ENCODE measurements around the gene MAGI2. TPM values are rescaled to one million over a fixed set of nuclear protein-coding genes. Genes with fewer than 3 reads are reported as not detected.

MAGI2 gene
- total RNA-seq, 2 donors from 2014 or later: 10.3 to 19.2 TPM

GRCh38 chr7:78417180-78417853 is 1036.2 kb downstream of the MAGI2 start:
- Histone ChIP-seq H3K27ac (ENCODE audit: low read depth, low read length) (no peak overlapping the region), H3K36me3 (ENCODE audit: control insufficient read depth, insufficient read depth, low read length) (no peaks in the 10 kb centered on the region), H3K4me1 (ENCODE audit: control insufficient read depth, insufficient read depth, low read length) (no peaks in the 10 kb centered on the region), H3K27me3 (ENCODE audit: control insufficient read depth, insufficient read depth, low read length, poor library complexity, severe bottlenecking) (no peaks in the 10 kb centered on the region), H3K4me3 (ENCODE audit: low read length) (no peak overlapping the region), H3K9ac (ENCODE audit: extremely low read depth, low read length, poor library complexity, severe bottlenecking) (no peak overlapping the region), H3K9me3 (ENCODE audit: control insufficient read depth, low read length) (peaks cover 17% of the 10 kb centered on the region)
- Mint-ChIP-seq H3K27ac (no peak overlapping the region), H3K36me3 (ENCODE audit: low read depth) (peaks cover 3% of the 10 kb centered on the region), H3K4me3 (no peak overlapping the region), H3K9me3 (peaks cover 8% of the 10 kb centered on the region), H3K4me1 (no peaks in the 10 kb centered on the region), H3K27me3 (ENCODE audit: insufficient read depth) (no peaks in the 10 kb centered on the region)
- DNase-seq: no peak
- no peak for TF ChIP-seq CTCF (conservative IDR thresholded peaks at IDR 0.05)
- 88 to 93% methylated on average over 3 to 4 of the region's 4 CpGs for WGBS, 2 experiments (ENCODE audit: insufficient coverage in 1 of 2, insufficient read length in 1 of 2)

DNA sequence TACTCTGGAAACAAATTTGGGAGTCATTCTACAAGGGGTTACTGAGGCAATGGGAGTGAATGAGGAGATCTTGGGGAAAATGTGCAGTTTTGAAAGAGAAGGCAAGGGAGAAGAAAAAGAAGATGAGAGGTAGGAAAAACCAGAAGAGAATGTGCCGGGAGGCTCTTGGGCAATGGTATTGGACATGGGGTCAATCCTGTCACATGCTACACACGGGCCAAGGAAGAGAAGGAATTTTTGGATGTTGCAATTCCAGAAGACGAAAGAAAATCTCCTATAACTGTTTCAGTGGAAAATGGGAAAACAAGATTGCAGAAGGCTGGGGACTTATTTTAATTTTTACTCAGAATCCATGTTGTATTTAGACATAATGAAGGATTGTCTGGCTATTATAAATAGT is 1039.9 kb downstream of the MAGI2 start:
- Histone ChIP-seq H3K27ac (ENCODE audit: low read depth, low read length) (no peak overlapping the region), H3K9ac (ENCODE audit: extremely low read depth, low read length, poor library complexity, severe bottlenecking) (no peak overlapping the region), H3K36me3 (ENCODE audit: control insufficient read depth, insufficient read depth, low read length) (no peaks in the 10 kb centered on the region), H3K4me1 (ENCODE audit: control insufficient read depth, insufficient read depth, low read length) (no peaks in the 10 kb centered on the region), H3K9me3 (ENCODE audit: control insufficient read depth, low read length) (peaks cover 12% of the 10 kb centered on the region), H3K4me3 (ENCODE audit: low read length) (no peak overlapping the region), H3K27me3 (ENCODE audit: control insufficient read depth, insufficient read depth, low read length, poor library complexity, severe bottlenecking) (no peaks in the 10 kb centered on the region)
- H3K27me3 Mint-ChIP-seq (ENCODE audit: insufficient read depth): no peaks in the 10 kb centered on the region
- TF ChIP-seq CTCF (conservative IDR thresholded peaks at IDR 0.05): no peak
- H3K27ac Mint-ChIP-seq: no peak overlapping the region
- H3K4me3 Mint-ChIP-seq: no peak overlapping the region
- peaks cover 3% of the 10 kb centered on the region for H3K36me3 Mint-ChIP-seq (ENCODE audit: low read depth)
- H3K4me1 Mint-ChIP-seq: no peaks in the 10 kb centered on the region
- WGBS, 2 experiments (ENCODE audit: insufficient coverage in 1 of 2, insufficient read length in 1 of 2): 89 to 97% methylated on average over 3 of the region's 3 CpGs
- DNase-seq: no peak
- peaks cover 8% of the 10 kb centered on the region for H3K9me3 Mint-ChIP-seq

- H3K27ac ChIP-seq (ENCODE audit: low read depth, low read length): no peak overlapping the region
- no peak overlapping the region for H3K9ac ChIP-seq (ENCODE audit: extremely low read depth, low read length, poor library complexity, severe bottlenecking)
- no peaks in the 10 kb centered on the region for H3K4me1 Mint-ChIP-seq
- H3K36me3 ChIP-seq (ENCODE audit: control insufficient read depth, insufficient read depth, low read length): no peaks in the 10 kb centered on the region
- DNase-seq: no peak
- H3K27ac Mint-ChIP-seq: no peak overlapping the region
- peaks cover 3% of the 10 kb centered on the region for H3K36me3 Mint-ChIP-seq (ENCODE audit: low read depth)
- no peaks in the 10 kb centered on the region for H3K27me3 Mint-ChIP-seq (ENCODE audit: insufficient read depth)
- 93 to 95% methylated on average over 2 to 3 of the region's 3 CpGs for whole genome bisulfite sequencing, 2 experiments (ENCODE audit: insufficient coverage in 1 of 2, insufficient read length in 1 of 2)
- no peak overlapping the region for H3K4me3 ChIP-seq (ENCODE audit: low read length)
- peaks cover 12% of the 10 kb centered on the region for H3K9me3 ChIP-seq (ENCODE audit: control insufficient read depth, low read length)
- no peaks in the 10 kb centered on the region for H3K4me1 ChIP-seq (ENCODE audit: control insufficient read depth, insufficient read depth, low read length)
- H3K9me3 Mint-ChIP-seq: peaks cover 8% of the 10 kb centered on the region
- no peak overlapping the region for H3K4me3 Mint-ChIP-seq
- no peak for TF ChIP-seq CTCF (conservative IDR thresholded peaks at IDR 0.05)
- no peaks in the 10 kb centered on the region for H3K27me3 ChIP-seq (ENCODE audit: control insufficient read depth, insufficient read depth, low read length, poor library complexity, severe bottlenecking)
Observed at GRCh38 chr7:78412216-78412858, 1041.1 kb downstream of the MAGI2 start.
